NCI-H774 (cell line): Measurements from ENCODE around the gene FLT3.
"Not testable (repeated sequence)": the region's sequence is repeated elsewhere in the genome, so short reads cannot be mapped to it uniquely, and the experiment has no call there.

Source experiments
- DNase-seq: peaks from one replicate; lab custom pipeline; 2025; lab: John Stamatoyannopoulos, UW

FLT3 gene

GRCh38 chr13:28044608-28045007 lies 55.8 kb downstream of the FLT3 start:
- no peak for DNase-seq

- no peak for DNase-seq
These were observed 57.2 kb downstream of the FLT3 start for GRCh38 chr13:28043224-28043623.

- no peak for DNase-seq
These were observed 58.9 kb downstream of the FLT3 start for GRCh38 chr13:28041501-28041900.

- no peak for DNase-seq
These were observed 59.3 kb downstream of the FLT3 start for GRCh38 chr13:28041031-28041461.

GRCh38 chr13:28037399-28037798 lies 63.0 kb downstream of the FLT3 start:
- DNase-seq = no peak

- no peak for DNase-seq
These were observed 65.1 kb downstream of the FLT3 start for GRCh38 chr13:28035146-28035782.

- DNase-seq = no peak
These were observed 66.3 kb downstream of the FLT3 start for GRCh38 chr13:28033894-28034655.

GRCh38 chr13:28032438-28032837 lies 67.9 kb downstream of the FLT3 start:
- DNase-seq = not testable (repeated sequence)

- no peak for DNase-seq
These were observed 68.5 kb downstream of the FLT3 start for GRCh38 chr13:28031896-28032288.

GRCh38 chr13:28031220-28031895 lies 69.0 kb downstream of the FLT3 start:
- DNase-seq = no peak

GRCh38 chr13:28027607-28028364 lies 72.6 kb downstream of the FLT3 start:
- no peak for DNase-seq

- no peak for DNase-seq
These were observed 73.3 kb downstream of the FLT3 start for GRCh38 chr13:28027071-28027470.

- DNase-seq = no peak
These were observed 73.9 kb downstream of the FLT3 start for GRCh38 chr13:28026508-28026907.

GRCh38 chr13:28022848-28023518 lies 77.4 kb downstream of the FLT3 start:
- DNase-seq = no peak

GRCh38 chr13:28014301-28014700 lies 86.1 kb downstream of the FLT3 start:
- no peak for DNase-seq

GRCh38 chr13:28013482-28013881 lies 86.9 kb downstream of the FLT3 start:
- DNase-seq = no peak

- DNase-seq = no peak
These were observed 87.5 kb downstream of the FLT3 start for GRCh38 chr13:28012896-28013295.

- DNase-seq = no peak
These were observed 88.0 kb downstream of the FLT3 start for GRCh38 chr13:28012383-28012782.

- no peak for DNase-seq
These were observed 90.3 kb downstream of the FLT3 start for GRCh38 chr13:28010046-28010445.

- not testable (repeated sequence) for DNase-seq
These were observed 95.4 kb downstream of the FLT3 start for GRCh38 chr13:28005016-28005415.

GRCh38 chr13:28002886-28003698 lies 97.3 kb downstream of the FLT3 start:
- DNase-seq = no peak
